CD4-positive, alpha-beta T cell treated with Interleukin-1 beta for 1 hour (primary cell): ENCODE results near the gene STK38.

Source experiments
- DNase-seq, 2 donors: peaks; one replicate each; pipeline ENCODE4 v3.0.0-alpha.2; 2020 to 2022

Gene STK38

GRCh38 chr6:36563237-36563927 is 16.1 kb upstream of the STK38 start:
- DNase-seq: no peak

GRCh38 chr6:36560822-36561221 is 13.5 kb upstream of the STK38 start:
- DNase-seq: no peak

GRCh38 chr6:36559011-36559793 is 11.9 kb upstream of the STK38 start:
- DNase-seq: no peak

GRCh38 chr6:36556281-36556680 is 9.0 kb upstream of the STK38 start:
- DNase-seq: no peak

- no peak for DNase-seq
These were observed 8.5 kb upstream of the STK38 start for GRCh38 chr6:36555750-36556252.

- DNase-seq: no peak
These were observed 3.3 kb upstream of the STK38 start for GRCh38 chr6:36550473-36551000.

GRCh38 chr6:36548401-36548743 is 1.1 kb upstream of the STK38 start:
- DNase-seq: no peak

- peak in 1 of 2 donors; percentile 24 for DNase-seq
These were observed 544 bp upstream of the STK38 start for GRCh38 chr6:36547646-36548400.

GRCh38 chr6:36546308-36546919 is 865 bp downstream of the STK38 start:
- peak in 1 of 2 donors; percentile 31 for DNase-seq

GRCh38 chr6:36545767-36546307 is 1.4 kb downstream of the STK38 start:
- no peak for DNase-seq

GRCh38 chr6:36544228-36544627 is 3.1 kb downstream of the STK38 start:
- peak; percentile 60 to 73 for DNase-seq

- no peak for DNase-seq
These were observed 5.2 kb downstream of the STK38 start for GRCh38 chr6:36542041-36542440.

GRCh38 chr6:36539814-36540568 is 7.3 kb downstream of the STK38 start:
- peak in 1 of 2 donors; percentile 34 for DNase-seq

GRCh38 chr6:36536873-36537547 is 10.3 kb downstream of the STK38 start:
- DNase-seq: no peak

GRCh38 chr6:36533321-36533720 is 14.0 kb downstream of the STK38 start:
- DNase-seq: no peak

- DNase-seq: no peak
These were observed 21.2 kb downstream of the STK38 start for GRCh38 chr6:36526066-36526465.

- DNase-seq: no peak
These were observed 21.9 kb downstream of the STK38 start for GRCh38 chr6:36525346-36525745.

GRCh38 chr6:36524871-36525270 is 22.4 kb downstream of the STK38 start:
- DNase-seq: no peak

- no peak for DNase-seq
These were observed 23.3 kb downstream of the STK38 start for GRCh38 chr6:36523936-36524499.

GRCh38 chr6:36523451-36523850 is 23.8 kb downstream of the STK38 start:
- no peak for DNase-seq

GRCh38 chr6:36519352-36519751 is 27.9 kb downstream of the STK38 start:
- no peak for DNase-seq
